Tibial nerve (tissue), 3 donors: Measurements from ENCODE around the gene IFFO2.

Source experiments
- CTCF ChIP-seq, 5 experiments: fragments of 200-600 bp in 3 of 5; fragments of 450-650 bp in 2 of 5; sonication (generic) in 3 of 5; IDR thresholded peaks; one replicate each; pipeline ENCODE4 v1.5.1; 2016 to 2019; ENCODE audit warnings: antibody characterized with exemption in 5 of 5, mild to moderate bottlenecking in 3 of 5, moderate library complexity in 2 of 5
- POLR2A ChIP-seq, 2 donors: fragments of 450-650 bp; IDR thresholded peaks; one replicate each; pipeline ENCODE4 v1.6.1; 2017; ENCODE audit warnings: antibody characterized with exemption in 2 of 2, mild to moderate bottlenecking in 2 of 2, moderate library complexity in 2 of 2

- TF ChIP-seq POLR2A (IDR thresholded peaks at IDR 0.05) (no peak), CTCF (IDR thresholded peaks at IDR 0.05) (no peak)
Observed at GRCh38 chr1:18946550-18947381, 9.7 kb downstream of the IFFO2 start.
